T-cell (primary cell): Measurements from ENCODE around the gene PDILT. TPM values are rescaled to one million over a fixed set of nuclear protein-coding genes. Genes with fewer than 3 reads are reported as not detected.
"Not testable (repeated sequence)": the region's sequence is repeated elsewhere in the genome, so short reads cannot be mapped to it uniquely, and the experiment has no call there.

Experiments used
- ATAC-seq, 4 experiments: fragments of 200-7000 bp in 3 of 4; fragments of 150-1000 bp in 1 of 4; cut with Tn5 transposase; replicated peaks in 1 of 4; 1 replicate in 3 of 4; 2 replicates in 1 of 4; pipeline ENCODE4 v1.10.0; 2021; ENCODE audit warnings: moderate library complexity in 3 of 4, mild to moderate bottlenecking in 2 of 4, moderate number of reproducible peaks in 1 of 4
- CTCF ChIA-PET, 2 donors: fragments of 300-600 bp; sonication (Branson Sonifier 250); formaldehyde crosslinking; loops; one replicate each; lab custom pipeline; 2022; ENCODE audit warnings: antibody characterized with exemption in 2 of 2; lab: Charles Lee
- POLR2A ChIA-PET, 2 donors: fragments of 300-600 bp; sonication (Branson Sonifier 250); formaldehyde crosslinking; loops; one replicate each; lab custom pipeline; 2022; ENCODE audit warnings: antibody characterized with exemption in 2 of 2; lab: Charles Lee
- DNase-seq, 35 experiments: peaks; one replicate each; pipeline versions ENCODE4 v3.0.0 to v3.0.0-alpha.2; 2013 to 2023
- H3K27ac ChIP-seq: one replicate; pipeline ENCODE4 v1.5.1; 2013; ENCODE audit warnings: low read length
- H3K27me3 ChIP-seq, 2 experiments: replicated peaks in 1 of 2; 1 replicate in 1 of 2; 2 replicates in 1 of 2; pipeline versions ENCODE4 v1.6.1 to v1.7.0; 2013; ENCODE audit warnings: low read length in 1 of 2, mixed read lengths in 1 of 2; ENCODE audit not compliant: control insufficient read depth in 2 of 2, insufficient read depth in 2 of 2; ENCODE audit errors: extremely low read depth in 1 of 2
- H3K36me3 ChIP-seq, 2 donors: 1 replicate in 1 of 2; 2 replicates in 1 of 2; pipeline versions ENCODE4 v1.6.1 to v1.7.0; 2013; ENCODE audit warnings: low read length in 1 of 2; ENCODE audit not compliant: control insufficient read depth in 2 of 2, insufficient read depth in 1 of 2; ENCODE audit errors: extremely low read depth in 1 of 2
- H3K4me1 ChIP-seq, 2 experiments: 1 replicate in 1 of 2; 2 replicates in 1 of 2; pipeline versions ENCODE4 v1.6.1 to v1.7.0; 2013; ENCODE audit warnings: low read length in 2 of 2, mixed read lengths in 1 of 2; ENCODE audit not compliant: insufficient read depth in 2 of 2, control insufficient read depth in 1 of 2; ENCODE audit errors: extremely low read depth in 1 of 2
- H3K4me3 ChIP-seq, 2 donors: 1 replicate in 1 of 2; 2 replicates in 1 of 2; pipeline versions ENCODE4 v1.5.1 to v1.7.0; 2013; ENCODE audit warnings: mild to moderate bottlenecking in 2 of 2, low read length in 1 of 2, moderate library complexity in 1 of 2; ENCODE audit not compliant: control insufficient read depth in 1 of 2; ENCODE audit errors: extremely low read depth in 1 of 2
- H3K9me3 ChIP-seq: 2 replicates; pipeline ENCODE4 v1.7.0; 2013
- H3K27ac Mint-ChIP-seq, 2 donors: one replicate each; pipeline ENCODE4 v1.8.0; 2020 to 2021; ENCODE audit warnings: mild to moderate bottlenecking in 2 of 2, mixed read lengths in 2 of 2
- H3K27me3 Mint-ChIP-seq, 2 donors: one replicate each; pipeline ENCODE4 v1.8.0; 2021 to 2022; ENCODE audit warnings: mixed read lengths in 2 of 2
- H3K36me3 Mint-ChIP-seq: one replicate; pipeline ENCODE4 v1.8.0; 2021; ENCODE audit warnings: mixed read lengths
- H3K4me1 Mint-ChIP-seq, 3 donors: one replicate each; pipeline ENCODE4 v1.8.0; 2020 to 2022; ENCODE audit warnings: mixed read lengths in 3 of 3, mild to moderate bottlenecking in 1 of 3
- H3K4me3 Mint-ChIP-seq, 3 donors: one replicate each; pipeline ENCODE4 v1.8.0; 2020 to 2022; ENCODE audit warnings: mild to moderate bottlenecking in 3 of 3, mixed read lengths in 3 of 3, moderate library complexity in 3 of 3
- H3K9me3 Mint-ChIP-seq, 3 donors: one replicate each; pipeline ENCODE4 v1.8.0; 2020 to 2022; ENCODE audit warnings: mixed read lengths in 3 of 3
- WGBS: methylation state at CpG from one replicate; pipeline ENCODE4 v1.1.5; 2013; ENCODE audit warnings: missing lambda C conversion rate; ENCODE audit not compliant: insufficient coverage; 5-methylcytosine and 5-hydroxymethylcytosine counted together
- total RNA-seq, 35 experiments: library from RNA in 6 of 35; stranded (reverse) in 6 of 35; fragments of 120-200 nt in 1 of 35; gene quantifications; one replicate each; pipeline versions ENCODE4 v1.2.1 to v1.2.4 and lab custom pipeline; 2013 to 2026

The PDILT gene
- total RNA-seq, 5 donors from 2014 or later (not counting 1 experiment from before 2014, with no cell fraction given), result not detected

- H3K27me3 ChIP-seq, result peaks cover 0 to 6% of the 10 kb centered on the region in 2 experiments
- no peaks in the 10 kb centered on the region for H3K36me3 ChIP-seq
- no peak overlapping the region for H3K4me3 ChIP-seq
- WGBS, result 71% methylated on average over 4 of the region's 9 CpGs
- Mint-ChIP-seq H3K27me3 (no peaks in the 10 kb centered on the region), H3K4me3 (no peak overlapping the region), H3K36me3 (no peaks in the 10 kb centered on the region), H3K27ac (no peak overlapping the region), H3K4me1 (no peaks in the 10 kb centered on the region), H3K9me3 (no peaks in the 10 kb centered on the region)
- DNase-seq (no peak), ATAC-seq (no peak)
- CTCF ChIA-PET, result no interaction called here
- H3K9me3 ChIP-seq, result no peaks in the 10 kb centered on the region
- POLR2A ChIA-PET, result no interaction called here
- H3K4me1 ChIP-seq, result no peaks in the 10 kb centered on the region
- no peak overlapping the region for H3K27ac ChIP-seq
Measured at GRCh38 chr16:20323591-20324117, 80.9 kb downstream of the PDILT start.

- H3K9me3 ChIP-seq, result no peaks in the 10 kb centered on the region
- CTCF ChIA-PET, result no interaction called here
- no peak overlapping the region for H3K27ac ChIP-seq
- H3K4me3 Mint-ChIP-seq, result no peak overlapping the region
- POLR2A ChIA-PET, result no interaction called here
- no peaks in the 10 kb centered on the region for H3K9me3 Mint-ChIP-seq
- no peaks in the 10 kb centered on the region for H3K27me3 Mint-ChIP-seq
- DNase-seq (no peak), ATAC-seq (no peak)
- no peak overlapping the region for H3K27ac Mint-ChIP-seq
- no peak overlapping the region for H3K4me3 ChIP-seq
- H3K4me1 Mint-ChIP-seq, result no peaks in the 10 kb centered on the region
- H3K36me3 ChIP-seq, result no peaks in the 10 kb centered on the region
- whole genome bisulfite sequencing, result 100% methylated on average over 2 of the region's 4 CpGs
- H3K4me1 ChIP-seq, result no peaks in the 10 kb centered on the region
- H3K27me3 ChIP-seq, result peaks cover 0 to 6% of the 10 kb centered on the region in 2 experiments
- no peaks in the 10 kb centered on the region for H3K36me3 Mint-ChIP-seq
Measured at GRCh38 chr16:20322696-20323095, 81.8 kb downstream of the PDILT start.

DNA sequence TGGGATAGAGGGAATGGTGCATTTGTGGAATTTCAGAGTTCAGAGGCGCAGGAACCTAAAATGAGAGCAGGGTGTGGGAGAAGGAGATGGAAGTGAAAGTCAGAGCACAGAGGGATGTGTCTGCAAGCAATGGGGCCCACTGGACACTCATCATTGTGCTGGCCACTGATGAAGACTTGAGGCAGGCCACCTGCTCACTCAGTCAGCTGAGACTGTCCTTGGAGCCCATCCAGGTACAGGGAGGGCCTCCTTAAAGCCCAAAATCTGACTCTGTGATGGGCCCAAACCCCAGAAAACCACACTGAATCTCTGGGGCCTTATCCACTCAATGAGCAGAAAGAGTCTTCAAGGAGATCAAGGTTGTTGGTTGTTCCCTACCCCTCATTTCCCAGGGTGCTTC lies 82.9 kb downstream of the PDILT start:
- H3K4me1 Mint-ChIP-seq, result no peaks in the 10 kb centered on the region
- no peak overlapping the region for H3K4me3 ChIP-seq
- no peak for DNase-seq
- no peak overlapping the region for H3K4me3 Mint-ChIP-seq
- peaks cover under 1 to 1% of the 10 kb centered on the region in 2 donors for H3K27me3 Mint-ChIP-seq
- H3K36me3 ChIP-seq, result no peaks in the 10 kb centered on the region
- 78% methylated on average over 1 of the region's 1 CpG for WGBS
- POLR2A ChIA-PET, result no interaction called here
- no peaks in the 10 kb centered on the region for H3K4me1 ChIP-seq
- ATAC-seq, result no peak
- H3K9me3 ChIP-seq, result no peaks in the 10 kb centered on the region
- no peak overlapping the region for H3K27ac Mint-ChIP-seq
- CTCF ChIA-PET, result no interaction called here
- H3K27me3 ChIP-seq, result peaks cover 0 to 6% of the 10 kb centered on the region in 2 experiments
- no peaks in the 10 kb centered on the region for H3K36me3 Mint-ChIP-seq
- H3K27ac ChIP-seq, result no peak overlapping the region
- no peaks in the 10 kb centered on the region for H3K9me3 Mint-ChIP-seq

DNA sequence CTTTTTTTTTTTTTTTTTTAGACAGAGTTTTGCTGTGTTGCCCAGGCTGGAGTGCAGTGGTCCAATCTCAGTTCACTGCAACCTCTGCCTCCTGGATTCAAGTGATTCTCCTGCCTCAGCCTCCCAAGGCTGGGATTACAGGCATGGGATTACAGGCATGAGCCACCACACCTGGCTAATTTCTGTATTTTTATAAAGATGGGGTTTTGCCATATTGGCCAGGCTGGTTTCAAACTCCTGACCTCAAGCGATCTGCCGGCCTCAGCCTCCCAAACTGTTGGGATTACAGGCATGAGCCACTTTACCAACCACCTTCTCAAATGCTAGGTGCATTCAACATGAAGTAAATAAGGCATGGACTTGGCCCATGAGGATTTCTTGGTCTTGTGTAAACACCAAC lies 83.5 kb downstream of the PDILT start:
- H3K4me3 Mint-ChIP-seq, H3K4me1 Mint-ChIP-seq, H3K36me3 ChIP-seq, H3K4me3 ChIP-seq, H3K27ac ChIP-seq, ATAC-seq, H3K4me1 ChIP-seq, H3K27ac Mint-ChIP-seq, POLR2A ChIA-PET, H3K27me3 ChIP-seq, DNase-seq, H3K27me3 Mint-ChIP-seq, H3K9me3 ChIP-seq, H3K9me3 Mint-ChIP-seq, CTCF ChIA-PET, H3K36me3 Mint-ChIP-seq: not testable (repeated sequence)
- no CpG with 5 or more reads among the region's 2 CpGs for WGBS

- Mint-ChIP-seq H3K36me3 (no peaks in the 10 kb centered on the region), H3K27me3 (peaks cover 2 to 3% of the 10 kb centered on the region in 2 donors), H3K4me1 (no peaks in the 10 kb centered on the region), H3K27ac (no peak overlapping the region), H3K4me3 (no peak overlapping the region), H3K9me3 (no peaks in the 10 kb centered on the region)
- ATAC-seq, result no peak
- no peaks in the 10 kb centered on the region for H3K4me1 ChIP-seq
- DNase-seq, result no peak
- H3K27ac ChIP-seq, result no peak overlapping the region
- H3K9me3 ChIP-seq, result no peaks in the 10 kb centered on the region
- H3K4me3 ChIP-seq, result no peak overlapping the region
- POLR2A ChIA-PET, result no interaction called here
- no peaks in the 10 kb centered on the region for H3K36me3 ChIP-seq
- CTCF ChIA-PET, result no interaction called here
- peaks cover 0 to 6% of the 10 kb centered on the region in 2 experiments for H3K27me3 ChIP-seq
Measured at GRCh38 chr16:20320592-20320991, 83.9 kb downstream of the PDILT start.

GRCh38 chr16:20320178-20320577 lies 84.4 kb downstream of the PDILT start:
- H3K27me3 ChIP-seq, result peaks cover 0 to 6% of the 10 kb centered on the region in 2 experiments
- no peaks in the 10 kb centered on the region for H3K36me3 ChIP-seq
- no peak for DNase-seq
- CTCF ChIA-PET, result no interaction called here
- Mint-ChIP-seq H3K36me3 (no peaks in the 10 kb centered on the region), H3K27ac (no peak overlapping the region), H3K4me3 (no peak overlapping the region), H3K9me3 (no peaks in the 10 kb centered on the region), H3K4me1 (no peaks in the 10 kb centered on the region), H3K27me3 (peaks cover 2 to 3% of the 10 kb centered on the region in 2 donors)
- H3K9me3 ChIP-seq, result no peaks in the 10 kb centered on the region
- no peaks in the 10 kb centered on the region for H3K4me1 ChIP-seq
- 68% methylated on average over 2 of the region's 2 CpGs for WGBS
- H3K27ac ChIP-seq, result no peak overlapping the region
- POLR2A ChIA-PET, result no interaction called here
- no peak overlapping the region for H3K4me3 ChIP-seq
- ATAC-seq, result no peak

DNA sequence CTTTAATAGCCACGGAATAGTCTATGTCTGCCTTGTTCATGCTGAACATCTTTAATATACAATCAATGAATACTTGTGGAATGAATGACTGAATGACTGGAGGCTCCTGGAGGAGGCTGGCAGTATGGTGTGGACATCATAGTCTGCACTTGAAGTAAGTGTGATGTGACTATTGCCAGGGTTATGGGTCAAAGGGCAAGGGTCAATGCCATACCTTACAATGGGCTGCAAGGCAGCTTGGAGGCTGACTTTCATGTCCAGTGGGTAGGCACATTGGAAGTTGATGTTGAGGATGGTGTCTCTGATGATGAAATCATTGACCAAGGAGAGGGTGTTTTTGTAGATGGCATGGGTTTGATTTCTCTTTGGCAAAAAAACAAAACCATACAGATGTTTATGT lies 85.1 kb downstream of the PDILT start:
- Histone ChIP-seq H3K4me3 (no peak overlapping the region), H3K36me3 (no peaks in the 10 kb centered on the region), H3K4me1 (no peaks in the 10 kb centered on the region), H3K9me3 (no peaks in the 10 kb centered on the region), H3K27ac (no peak overlapping the region), H3K27me3 (peaks cover 0 to 6% of the 10 kb centered on the region in 2 experiments)
- ChIA-PET POLR2A (no interaction called here), CTCF (no interaction called here)
- WGBS, result no CpG with 5 or more reads among the region's 1 CpG
- H3K27ac Mint-ChIP-seq, result no peak overlapping the region
- no peaks in the 10 kb centered on the region for H3K9me3 Mint-ChIP-seq
- no peaks in the 10 kb centered on the region for H3K4me1 Mint-ChIP-seq
- peaks cover 2 to 3% of the 10 kb centered on the region in 2 donors for H3K27me3 Mint-ChIP-seq
- DNase-seq, result no peak
- no peak overlapping the region for H3K4me3 Mint-ChIP-seq
- H3K36me3 Mint-ChIP-seq, result no peaks in the 10 kb centered on the region
- ATAC-seq, result no peak
